Measurements from ENCODE around the gene ZNF579.

GRCh38 chr19:55552206-55552605 is 28.4 kb downstream of the ZNF579 start:
- TF ChIP-seq EZH2 (optimal IDR thresholded peaks at IDR 0.05; ENCODE audit: low read depth, low read length) (no peak), CTCF (IDR thresholded peaks at IDR 0.05; ENCODE audit: low read length) (no peak)

Data from MM.1S (cell line).